Ascending aorta (tissue), 2 donors: ENCODE data around the gene LGI1. TPM values are rescaled to one million over a fixed set of nuclear protein-coding genes. Genes with fewer than 3 reads are reported as not detected.

ENCODE experiments used
- DNase-seq, 2 donors: peaks; one replicate each; pipeline ENCODE4 v3.0.0-alpha.2; 2019; ENCODE audit warnings: low spot score in 2 of 2
- H3K27ac ChIP-seq, 2 donors: fragments of 200-600 bp; sonication (generic); one replicate each; pipeline ENCODE4 v1.5.1; 2016 to 2017; ENCODE audit warnings: mild to moderate bottlenecking in 1 of 2
- H3K27me3 ChIP-seq: fragments of 200-600 bp; sonication (generic); one replicate; pipeline ENCODE4 v1.5.1; 2017
- H3K36me3 ChIP-seq, 2 donors: fragments of 200-600 bp; sonication (generic); one replicate each; pipeline ENCODE4 v1.5.1; 2016
- H3K4me1 ChIP-seq, 2 donors: fragments of 200-600 bp; sonication (generic); one replicate each; pipeline ENCODE4 v1.5.1; 2016 to 2017; ENCODE audit warnings: mild to moderate bottlenecking in 1 of 2
- H3K4me3 ChIP-seq, 2 donors: fragments of 200-600 bp; sonication (generic); one replicate each; pipeline ENCODE4 v1.5.1; 2016 to 2017; ENCODE audit warnings: mild to moderate bottlenecking in 1 of 2
- H3K9me3 ChIP-seq, 2 donors: fragments of 200-600 bp; sonication (generic); one replicate each; pipeline ENCODE4 v1.5.1; 2016
- intact Hi-C: fragments of 100-400 bp; cut with DNase I; formaldehyde crosslinking; loops from one replicate; pipeline ENCODE4 v1.15.1; 2023
- total RNA-seq: library from RNA; depleted of rRNA; stranded (reverse); fragments of >200 nt; gene quantifications from one replicate; pipeline ENCODE4 v1.1.0, GENCODE V29; 2016
- TF ChIP-seq, protein P1 (sequence below), 3 experiments: fragments of 200-600 bp in 2 of 3; fragments of 450-650 bp in 1 of 3; sonication (generic) in 2 of 3; IDR thresholded peaks; one replicate each; pipeline ENCODE4 v1.5.1; 2016 to 2019; ENCODE audit warnings: antibody characterized with exemption in 3 of 3, mild to moderate bottlenecking in 1 of 3, moderate library complexity in 1 of 3

Gene LGI1
- total RNA-seq, 1 donor from 2014 or later: not detected

- DNase-seq: no peak
- no peaks in the 10 kb centered on the region for H3K4me1 ChIP-seq
- no peaks in the 10 kb centered on the region for H3K36me3 ChIP-seq
- TF ChIP-seq, protein P1, sequence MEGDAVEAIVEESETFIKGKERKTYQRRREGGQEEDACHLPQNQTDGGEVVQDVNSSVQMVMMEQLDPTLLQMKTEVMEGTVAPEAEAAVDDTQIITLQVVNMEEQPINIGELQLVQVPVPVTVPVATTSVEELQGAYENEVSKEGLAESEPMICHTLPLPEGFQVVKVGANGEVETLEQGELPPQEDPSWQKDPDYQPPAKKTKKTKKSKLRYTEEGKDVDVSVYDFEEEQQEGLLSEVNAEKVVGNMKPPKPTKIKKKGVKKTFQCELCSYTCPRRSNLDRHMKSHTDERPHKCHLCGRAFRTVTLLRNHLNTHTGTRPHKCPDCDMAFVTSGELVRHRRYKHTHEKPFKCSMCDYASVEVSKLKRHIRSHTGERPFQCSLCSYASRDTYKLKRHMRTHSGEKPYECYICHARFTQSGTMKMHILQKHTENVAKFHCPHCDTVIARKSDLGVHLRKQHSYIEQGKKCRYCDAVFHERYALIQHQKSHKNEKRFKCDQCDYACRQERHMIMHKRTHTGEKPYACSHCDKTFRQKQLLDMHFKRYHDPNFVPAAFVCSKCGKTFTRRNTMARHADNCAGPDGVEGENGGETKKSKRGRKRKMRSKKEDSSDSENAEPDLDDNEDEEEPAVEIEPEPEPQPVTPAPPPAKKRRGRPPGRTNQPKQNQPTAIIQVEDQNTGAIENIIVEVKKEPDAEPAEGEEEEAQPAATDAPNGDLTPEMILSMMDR (IDR thresholded peaks at IDR 0.05): no peak
- H3K4me3 ChIP-seq: no peak overlapping the region
- intact Hi-C loops: no loop called here
- no peaks in the 10 kb centered on the region for H3K27me3 ChIP-seq
- no peak overlapping the region for H3K27ac ChIP-seq
- H3K9me3 ChIP-seq: no peaks in the 10 kb centered on the region
These were observed 41.0 kb upstream of the LGI1 start for GRCh38 chr10:93716766-93717165.

GRCh38 chr10:93718937-93719725 is 38.6 kb upstream of the LGI1 start:
- intact Hi-C loops: no loop called here

GRCh38 chr10:93719901-93720300 is 37.8 kb upstream of the LGI1 start:
- Histone ChIP-seq H3K4me1 (no peaks in the 10 kb centered on the region), H3K27me3 (no peaks in the 10 kb centered on the region), H3K36me3 (no peaks in the 10 kb centered on the region), H3K9me3 (no peaks in the 10 kb centered on the region), H3K4me3 (no peak overlapping the region), H3K27ac (no peak overlapping the region)
- DNase-seq: no peak
- TF ChIP-seq, protein P1 (IDR thresholded peaks at IDR 0.05): no peak
- intact Hi-C loops: no loop called here

More at GRCh38 chr10:93718937-93719725, 38.6 kb upstream of the LGI1 start:
- Histone ChIP-seq H3K27ac (no peak overlapping the region), H3K36me3 (no peaks in the 10 kb centered on the region), H3K9me3 (no peaks in the 10 kb centered on the region), H3K27me3 (no peaks in the 10 kb centered on the region), H3K4me1 (no peaks in the 10 kb centered on the region), H3K4me3 (no peak overlapping the region)
- TF ChIP-seq, protein P1 (IDR thresholded peaks at IDR 0.05): no peak
- no peak for DNase-seq

DNA sequence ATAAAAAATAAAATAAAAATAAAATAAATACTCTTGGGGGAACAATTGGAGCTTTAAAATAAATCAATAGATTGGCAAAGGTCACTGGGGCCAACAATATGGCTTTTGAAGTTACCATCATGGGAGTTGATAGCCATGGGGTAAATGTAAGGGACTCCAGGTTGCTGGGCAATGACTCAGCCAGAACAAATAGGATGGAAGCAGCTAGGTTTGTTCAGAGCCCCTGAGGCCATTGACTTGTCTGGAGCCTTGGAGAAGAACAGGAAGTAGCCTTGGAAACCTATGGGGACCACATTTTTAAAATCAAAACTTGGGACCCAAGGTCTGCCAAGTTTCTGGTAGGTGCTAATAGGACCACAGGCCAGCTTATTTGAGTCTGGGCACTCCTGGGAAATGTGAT is 35.2 kb upstream of the LGI1 start:
- no peaks in the 10 kb centered on the region for H3K27me3 ChIP-seq
- TF ChIP-seq, protein P1 (IDR thresholded peaks at IDR 0.05): no peak
- no peak overlapping the region for H3K27ac ChIP-seq
- DNase-seq: no peak
- no peaks in the 10 kb centered on the region for H3K4me1 ChIP-seq
- H3K4me3 ChIP-seq: no peak overlapping the region
- H3K9me3 ChIP-seq: no peaks in the 10 kb centered on the region
- intact Hi-C loops: no loop called here
- H3K36me3 ChIP-seq: no peaks in the 10 kb centered on the region

DNA sequence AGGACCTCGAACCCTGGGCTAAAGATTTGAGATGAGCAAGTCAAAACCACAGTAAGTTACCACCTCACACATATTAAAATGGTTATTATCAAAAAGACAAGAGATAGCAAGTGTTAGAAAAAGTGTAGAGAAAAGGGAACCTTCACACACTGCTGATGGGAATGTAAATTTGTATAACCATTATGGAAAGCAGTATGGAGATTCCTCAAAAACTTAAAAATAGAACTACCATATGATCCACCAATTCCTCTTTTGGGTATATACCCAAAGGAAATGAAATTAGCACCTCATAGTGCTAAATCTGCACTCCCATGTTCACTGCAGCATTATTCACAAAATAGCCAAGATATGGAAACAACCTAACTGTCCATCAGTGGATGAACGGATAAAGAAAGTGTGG is 34.6 kb upstream of the LGI1 start:
- H3K27ac ChIP-seq: no peak overlapping the region
- no peak overlapping the region for H3K4me3 ChIP-seq
- H3K36me3 ChIP-seq: no peaks in the 10 kb centered on the region
- no peaks in the 10 kb centered on the region for H3K9me3 ChIP-seq
- intact Hi-C loops: no loop called here
- H3K27me3 ChIP-seq: no peaks in the 10 kb centered on the region
- TF ChIP-seq, protein P1 (IDR thresholded peaks at IDR 0.05): no peak
- no peaks in the 10 kb centered on the region for H3K4me1 ChIP-seq
- no peak for DNase-seq
